HCT116 (cell line): ENCODE measurements around the gene PDE7B. TPM values are rescaled to one million over a fixed set of nuclear protein-coding genes. Genes with fewer than 3 reads are reported as not detected.

Experiments
- ATAC-seq: fragments of 200-7000 bp; cut with Tn5 transposase; 2 replicates; pipeline ENCODE4 v1.9.1; 2020; ENCODE audit warnings: mild to moderate bottlenecking, moderate library complexity
- BruUV-seq: library from RNA; stranded (reverse); fragments of 400-500 nt; replicated peaks from 2 replicates; lab custom pipeline; 2021; lab: Mats Ljungman, UMichigan
- CTCF ChIA-PET: fragments of 300-600 bp; sonication (Branson Sonifier 250); formaldehyde crosslinking; loops from one replicate; lab custom pipeline; 2021; ENCODE audit warnings: antibody characterized with exemption; lab: Charles Lee
- POLR2A ChIA-PET: fragments of 300-600, 350-600 bp; sonication (Branson Sonifier 250); formaldehyde crosslinking; loops from one replicate; lab custom pipeline; 2021; ENCODE audit warnings: antibody characterized with exemption; lab: Charles Lee
- RAD21 ChIA-PET, 2 experiments: fragments of 300-600 bp; sonication (Branson Sonifier 250); formaldehyde crosslinking; loops; one replicate each; lab custom pipeline; 2023; ENCODE audit warnings: low total read pairs in 2 of 2; ENCODE audit not compliant: uncharacterized antibody in 2 of 2, unreplicated experiment in 2 of 2, low non-redundant PET in 1 of 2; lab: Charles Lee
- DNase-seq: peaks from one replicate; pipeline ENCODE4 v3.0.0-alpha.2; 2010; ENCODE audit warnings: low read depth, low spot score
- H2AFZ ChIP-seq: fragments of 200-600 bp; shearing (Covaris generic), sonication (generic); 2 replicates; pipeline ENCODE4 v1.6.1; 2017; ENCODE audit warnings: low read depth, mixed run types, mixed read lengths, antibody characterized with exemption, low read length; ENCODE audit not compliant: poor library complexity, severe bottlenecking
- H3K27ac ChIP-seq: 2 replicates; pipeline ENCODE4 v1.5.1; 2012; ENCODE audit warnings: low read depth, low read length
- H3K27me3 ChIP-seq: fragments of 200-600 bp; sonication (generic); 2 replicates; pipeline ENCODE4 v1.6.1; 2016; ENCODE audit warnings: mixed run types, low read length, mixed read lengths; ENCODE audit not compliant: insufficient read depth
- H3K36me3 ChIP-seq, 2 experiments: fragments of 200-500 bp in 1 of 2; fragments of 200-600 bp in 1 of 2; sonication (Bioruptor generic) in 1 of 2; sonication (generic) in 1 of 2; 2 replicates each; pipeline versions ENCODE4 v1.5.1 to v1.6.1; 2014 to 2016; ENCODE audit warnings: low read length in 2 of 2, inconsistent platforms in 1 of 2, mixed read lengths in 1 of 2, mixed run types in 1 of 2; ENCODE audit not compliant: insufficient read depth in 2 of 2, control insufficient read depth in 1 of 2
- H3K4me1 ChIP-seq, 2 experiments: fragments of 200-600 bp in 1 of 2; sonication (generic) in 1 of 2; 2 replicates each; pipeline versions ENCODE4 v1.5.1 to v1.6.1; 2012 to 2017; ENCODE audit warnings: low read length in 2 of 2, inconsistent platforms in 1 of 2, mild to moderate bottlenecking in 1 of 2, mixed read lengths in 1 of 2, mixed run types in 1 of 2, moderate library complexity in 1 of 2; ENCODE audit not compliant: insufficient read depth in 2 of 2, control insufficient read depth in 1 of 2
- H3K4me2 ChIP-seq: fragments of 200-600 bp; sonication (generic); 2 replicates; pipeline ENCODE4 v1.6.1; 2017; ENCODE audit warnings: mixed run types, low read length, mixed read lengths
- H3K4me3 ChIP-seq, 2 experiments: fragments of 200-600 bp in 1 of 2; sonication (generic) in 1 of 2; replicated peaks in 1 of 2; 2 replicates each; pipeline ENCODE4 v1.5.1; 2011 to 2016; ENCODE audit warnings: low read length in 2 of 2, control low read depth in 1 of 2, low read depth in 1 of 2, mild to moderate bottlenecking in 1 of 2, mixed read lengths in 1 of 2, mixed run types in 1 of 2
- H3K79me2 ChIP-seq: fragments of 200-600 bp; sonication (generic); 2 replicates; pipeline ENCODE4 v1.6.1; 2017; ENCODE audit warnings: mild to moderate bottlenecking, mixed run types, low read length, moderate library complexity, mixed read lengths; ENCODE audit not compliant: insufficient read depth
- H3K9ac ChIP-seq: fragments of 200-600 bp; sonication (generic); 2 replicates; pipeline ENCODE4 v1.6.1; 2016; ENCODE audit warnings: low read length, mixed read lengths
- H3K9me2 ChIP-seq: fragments of 200-600 bp; sonication (generic), shearing (Covaris generic); 2 replicates; pipeline ENCODE4 v1.6.1; 2017; ENCODE audit warnings: mixed run types, mild to moderate bottlenecking, moderate library complexity; ENCODE audit not compliant: insufficient read depth
- H3K9me3 ChIP-seq, 2 experiments: fragments of 200-500 bp in 1 of 2; fragments of 200-600 bp in 1 of 2; sonication (Bioruptor generic) in 1 of 2; sonication (generic) in 1 of 2; 2 replicates each; pipeline ENCODE4 v1.6.1; 2014 to 2017; ENCODE audit warnings: low read length in 2 of 2, mixed read lengths in 2 of 2, inconsistent platforms in 1 of 2, low read depth in 1 of 2, mild to moderate bottlenecking in 1 of 2, mixed run types in 1 of 2, moderate library complexity in 1 of 2; ENCODE audit not compliant: control insufficient read depth in 1 of 2, insufficient read depth in 1 of 2
- H4K20me1 ChIP-seq: fragments of 200-600 bp; sonication (generic), shearing (Covaris generic); 2 replicates; pipeline ENCODE4 v1.6.1; 2017; ENCODE audit warnings: mixed run types, mild to moderate bottlenecking, moderate library complexity; ENCODE audit not compliant: insufficient read depth
- ATF3 ChIP-seq: IDR thresholded peaks from 2 replicates; pipeline ENCODE4 v1.6.1; 2012
- CTCF ChIP-seq, 3 experiments: fragments of 200-600 bp in 1 of 3; sonication (generic) in 1 of 3; IDR thresholded peaks in 2 of 3; conservative IDR thresholded peaks in 1 of 3; 2 replicates each; pipeline ENCODE4 v1.5.1; 2012 to 2017; ENCODE audit warnings: low read depth in 2 of 3, low read length in 2 of 3, antibody characterized with exemption in 1 of 3, borderline replicate concordance in 1 of 3, control low read depth in 1 of 3, mild to moderate bottlenecking in 1 of 3, mixed read lengths in 1 of 3, mixed run types in 1 of 3, moderate library complexity in 1 of 3; ENCODE audit not compliant: insufficient read depth in 1 of 3
- EZH2 ChIP-seq: fragments of 200-600 bp; sonication (generic); IDR thresholded peaks from 2 replicates; pipeline ENCODE4 v1.6.1; 2017; ENCODE audit warnings: antibody characterized with exemption, mixed run types
- FOSL1 ChIP-seq: IDR thresholded peaks from 2 replicates; pipeline ENCODE4 v1.6.1; 2012; ENCODE audit warnings: low read depth
- JUND ChIP-seq: IDR thresholded peaks from 2 replicates; pipeline ENCODE4 v1.6.1; 2012
- SIN3A ChIP-seq: IDR thresholded peaks from 2 replicates; pipeline ENCODE4 v1.6.1; 2012; ENCODE audit warnings: low read depth
- TCF7L2 ChIP-seq: IDR thresholded peaks from 2 replicates; pipeline ENCODE4 v1.7.0; 2011; ENCODE audit warnings: borderline replicate concordance, inconsistent platforms; ENCODE audit not compliant: insufficient read depth, insufficient read length; ENCODE audit errors: extremely low read depth
- ZNF274 ChIP-seq: fragments of 200-500 bp; sonication (Bioruptor generic); IDR thresholded peaks from 2 replicates; pipeline ENCODE4 v1.6.1; 2014; ENCODE audit warnings: mild to moderate bottlenecking, low read depth, low read length, inconsistent platforms
- intact Hi-C: fragments of 100-400 bp; cut with micrococcal nuclease; formaldehyde crosslinking; loops from 2 replicates; pipeline ENCODE4 v1.10.0; 2022
- total RNA-seq: library from RNA; stranded (reverse); gene quantifications from one replicate; pipeline ENCODE4 v1.2.1, GENCODE V29; 2021; ENCODE audit not compliant: unreplicated experiment
- TF ChIP-seq, protein P1 (sequence below): IDR thresholded peaks from 2 replicates; pipeline ENCODE4 v1.6.1; 2012

The PDE7B gene
- total RNA-seq, 1 experiment from 2014 or later: 0.61 TPM

- Histone ChIP-seq H3K9me2 (no peaks in the 10 kb centered on the region), H3K4me2 (no peak overlapping the region), H3K9ac (no peak overlapping the region), H3K9me3 (no peaks in the 10 kb centered on the region), H3K36me3 (no peaks in the 10 kb centered on the region), H3K4me1 (peaks cover 0 to 5% of the 10 kb centered on the region in 2 experiments; a peak in 1 of 4 replicates), H4K20me1 (no peaks in the 10 kb centered on the region), H2AFZ (no peak overlapping the region), H3K27me3 (no peaks in the 10 kb centered on the region), H3K79me2 (no peaks in the 10 kb centered on the region), H3K27ac (no peak overlapping the region), H3K4me3 (no peak overlapping the region)
- no peak for DNase-seq
- POLR2A ChIA-PET: no interaction called here
- no TSS peak for BruUV-seq
- RAD21 ChIA-PET: no interaction called here
- TF ChIP-seq ZNF274: no peak
- no peak for TF ChIP-seq TCF7L2
- CTCF ChIA-PET: no interaction called here
- intact Hi-C loops: no loop called here
- no peak for ATAC-seq
Observed at GRCh38 chr6:136016228-136017225, 165.0 kb downstream of the PDE7B start.

DNA sequence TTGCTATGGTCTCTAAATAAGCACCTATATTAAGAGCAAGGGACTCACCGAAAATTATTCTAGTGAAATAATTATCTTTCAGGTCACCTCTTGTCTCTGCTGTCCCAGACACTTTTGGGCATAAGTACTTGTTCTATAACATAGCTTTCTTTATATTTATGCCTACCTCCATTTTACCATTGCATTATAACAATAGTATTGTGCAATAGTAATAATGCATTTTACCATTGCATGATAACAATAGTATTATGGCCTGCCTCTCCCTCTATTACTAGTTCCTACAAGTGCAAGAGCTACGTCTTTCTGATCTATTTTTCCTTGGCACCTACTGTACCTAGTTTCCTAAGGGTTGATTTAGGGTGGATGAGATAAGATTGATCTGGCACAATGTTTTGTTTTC, 169.2 kb downstream of the PDE7B start:
- no peaks in the 10 kb centered on the region for H3K9me2 ChIP-seq
- ChIA-PET POLR2A (interaction anchor here (0.7 kb wide), 1 partner anchor 11 kb away, joined by 3 read pairs; no protein-coding TSS in a partner anchor), CTCF (no interaction called here), RAD21 (no interaction called here)
- no peaks in the 10 kb centered on the region for H3K27me3 ChIP-seq
- no peaks in the 10 kb centered on the region for H3K79me2 ChIP-seq
- H3K36me3 ChIP-seq: no peaks in the 10 kb centered on the region
- intact Hi-C loops: no loop called here
- no peaks in the 10 kb centered on the region for H4K20me1 ChIP-seq
- no peaks in the 10 kb centered on the region for H3K4me1 ChIP-seq
- H3K9me3 ChIP-seq: no peaks in the 10 kb centered on the region
- no TSS peak for BruUV-seq
- ATAC-seq (no peak), DNase-seq (no peak)
- no peak overlapping the region for H2AFZ ChIP-seq
- no peak overlapping the region for H3K4me3 ChIP-seq
- H3K4me2 ChIP-seq: no peak overlapping the region
- TF ChIP-seq CTCF (IDR thresholded peaks at IDR 0.05 in 2 of 3, conservative IDR thresholded peaks at IDR 0.05 in 1 of 3; ENCODE audit: borderline replicate concordance in 1 of 3, insufficient read depth in 1 of 3, low read depth in 2 of 3, low read length in 2 of 3): no peak
- TF ChIP-seq, protein P1, sequence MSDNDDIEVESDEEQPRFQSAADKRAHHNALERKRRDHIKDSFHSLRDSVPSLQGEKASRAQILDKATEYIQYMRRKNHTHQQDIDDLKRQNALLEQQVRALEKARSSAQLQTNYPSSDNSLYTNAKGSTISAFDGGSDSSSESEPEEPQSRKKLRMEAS: no peak
- TF ChIP-seq TCF7L2: no peak
- TF ChIP-seq FOSL1: no peak
- TF ChIP-seq ZNF274: no peak
- TF ChIP-seq SIN3A: no peak
- no peak for TF ChIP-seq EZH2
- no peak for TF ChIP-seq JUND
- no peak for TF ChIP-seq ATF3
- no peak overlapping the region for H3K9ac ChIP-seq
- H3K27ac ChIP-seq: no peak overlapping the region
